AG09319 (cell line): ENCODE results near the gene CD53.

Experiments
- DNase-seq: peaks from one replicate; pipeline ENCODE4 v3.0.0-alpha.2; 2010; ENCODE audit warnings: low read depth; ENCODE audit errors: extremely low read depth
- CTCF ChIP-seq: IDR thresholded peaks from 2 replicates; pipeline ENCODE4 v1.5.1; 2011; ENCODE audit warnings: low read depth, mild to moderate bottlenecking, inconsistent platforms, low read length, moderate library complexity

Gene CD53

GRCh38 chr1:110888641-110889040, 15.7 kb downstream of the CD53 start:
- no peak for TF ChIP-seq CTCF
- DNase-seq = no peak

- TF ChIP-seq CTCF = no peak
Measured at GRCh38 chr1:110890474-110891196, 17.7 kb downstream of the CD53 start.

GRCh38 chr1:110893908-110894490, 21.1 kb downstream of the CD53 start:
- no peak for TF ChIP-seq CTCF
- no peak for DNase-seq

More at GRCh38 chr1:110890474-110891196, 17.7 kb downstream of the CD53 start:
- DNase-seq = no peak

GRCh38 chr1:110896090-110896489, 23.1 kb downstream of the CD53 start:
- TF ChIP-seq CTCF = no peak
- DNase-seq = no peak

GRCh38 chr1:110897681-110898080, 24.7 kb downstream of the CD53 start:
- no peak for DNase-seq

GRCh38 chr1:110898734-110899457, 25.9 kb downstream of the CD53 start:
- TF ChIP-seq CTCF = no peak
- no peak for DNase-seq

More at GRCh38 chr1:110897681-110898080, 24.7 kb downstream of the CD53 start:
- no peak for TF ChIP-seq CTCF

GRCh38 chr1:110899458-110899843, 26.5 kb downstream of the CD53 start:
- no peak for TF ChIP-seq CTCF
- DNase-seq = no peak
